NCI-H1436 (cell line): ENCODE measurements around the gene APP.

ENCODE experiments used
- DNase-seq: peaks from one replicate; lab custom pipeline; 2025; lab: John Stamatoyannopoulos, UW

APP gene

DNA sequence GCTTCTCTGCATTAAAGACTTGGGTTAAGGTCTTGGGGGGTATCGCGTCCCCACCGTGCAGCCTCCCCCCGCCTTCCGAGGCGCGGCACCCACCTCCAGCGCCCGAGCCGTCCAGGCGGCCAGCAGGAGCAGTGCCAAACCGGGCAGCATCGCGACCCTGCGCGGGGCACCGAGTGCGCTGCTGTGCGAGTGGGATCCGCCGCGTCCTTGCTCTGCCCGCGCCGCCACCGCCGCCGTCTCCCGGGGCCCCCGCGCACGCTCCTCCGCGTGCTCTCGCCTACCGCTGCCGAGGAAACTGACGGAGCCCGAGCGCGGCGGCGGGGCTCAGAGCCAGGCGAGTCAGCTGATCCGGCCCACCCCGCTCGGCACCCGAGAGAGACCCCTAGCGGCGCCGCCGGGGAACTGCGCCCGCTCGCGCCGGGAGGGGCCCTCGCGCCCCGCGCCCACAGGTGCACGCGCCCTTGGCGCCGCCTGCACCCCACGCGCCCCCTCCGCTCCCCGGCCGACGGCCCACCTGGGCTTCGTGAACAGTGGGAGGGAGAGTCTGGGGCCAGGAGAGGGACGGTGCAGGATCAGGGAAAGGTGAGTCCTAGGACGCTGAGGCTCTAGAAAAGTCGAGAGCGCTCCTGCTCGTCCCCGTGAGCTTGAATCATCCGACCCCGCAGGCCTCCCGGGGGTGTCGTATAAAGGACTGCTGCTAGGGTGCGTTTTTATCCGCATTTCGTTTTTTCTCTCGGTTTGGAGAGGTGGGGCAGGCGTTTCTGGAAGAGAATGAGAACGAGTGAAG is at the start of gene APP:
TSS of gene APP (minus strand) at position 300 of the 787 bp plus-strand sequence. CDS start at position 150, 150 bp downstream.
- DNase-seq: peak; percentile 69

GRCh38 chr21:26212220-26212619 is 41.6 kb upstream of the APP start:
- DNase-seq: no peak

DNA sequence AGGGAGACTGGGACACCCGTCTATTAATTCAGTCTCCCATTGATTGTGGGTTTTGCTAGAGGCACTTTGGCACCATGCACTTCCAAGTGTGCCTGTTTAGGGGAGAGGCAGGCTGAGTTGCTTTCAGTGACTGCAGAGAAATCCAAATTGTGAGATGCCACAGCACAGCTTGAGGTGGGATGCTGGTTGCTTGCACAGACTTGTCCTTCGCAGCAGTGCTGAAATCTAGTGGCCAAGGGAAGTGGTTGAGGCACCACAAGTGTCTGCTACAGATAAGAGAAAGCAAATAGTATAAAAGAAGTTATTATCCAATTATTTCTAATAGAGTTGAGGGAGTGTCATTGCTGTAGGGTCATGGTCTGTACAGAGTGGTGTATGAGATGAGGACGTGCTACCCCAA is 40.0 kb upstream of the APP start:
- DNase-seq: no peak

DNA sequence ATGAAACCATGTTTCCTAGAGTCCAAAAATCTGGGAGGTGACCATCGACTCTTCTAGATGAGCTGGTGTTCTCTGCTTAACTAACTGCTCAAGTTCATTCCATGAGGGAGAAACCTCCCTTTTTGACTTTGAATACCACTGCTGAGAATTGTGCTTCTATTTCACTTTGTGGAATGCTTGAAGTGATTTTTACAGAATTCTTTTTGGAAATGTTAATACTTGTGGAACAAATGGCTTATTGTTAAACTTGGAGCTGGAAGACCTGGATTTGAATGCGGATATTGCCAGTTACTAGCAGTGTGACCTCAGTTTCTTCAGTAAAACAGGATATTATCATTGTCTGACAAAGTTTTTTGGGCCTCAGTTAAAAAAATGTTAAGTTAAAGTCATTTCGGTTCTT is 36.5 kb upstream of the APP start:
- DNase-seq: no peak

GRCh38 chr21:26199456-26199855 is 28.9 kb upstream of the APP start:
- no peak for DNase-seq

DNA sequence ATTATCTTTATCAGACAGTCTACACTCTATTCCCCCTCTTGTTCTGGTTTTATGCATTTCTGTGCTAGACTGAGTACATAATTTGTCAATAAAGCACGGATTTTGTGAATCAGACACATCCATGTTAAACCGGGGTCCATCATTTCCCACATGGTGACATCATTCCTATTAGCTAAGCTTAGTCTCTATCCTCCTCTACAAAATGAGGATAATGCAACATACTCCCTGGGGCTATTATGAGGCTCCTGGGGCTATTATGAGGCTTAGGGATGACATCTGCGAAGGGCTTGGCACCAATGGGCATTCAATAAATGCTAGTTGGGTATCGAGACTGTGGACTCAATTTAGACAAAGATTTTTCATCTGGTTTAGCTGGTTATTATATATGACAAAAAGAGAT is 25.1 kb upstream of the APP start:
- DNase-seq: no peak

GRCh38 chr21:26194811-26195251 is 24.3 kb upstream of the APP start:
- DNase-seq: no peak

- DNase-seq: no peak
Observed at GRCh38 chr21:26194326-26194725, 23.8 kb upstream of the APP start.

DNA sequence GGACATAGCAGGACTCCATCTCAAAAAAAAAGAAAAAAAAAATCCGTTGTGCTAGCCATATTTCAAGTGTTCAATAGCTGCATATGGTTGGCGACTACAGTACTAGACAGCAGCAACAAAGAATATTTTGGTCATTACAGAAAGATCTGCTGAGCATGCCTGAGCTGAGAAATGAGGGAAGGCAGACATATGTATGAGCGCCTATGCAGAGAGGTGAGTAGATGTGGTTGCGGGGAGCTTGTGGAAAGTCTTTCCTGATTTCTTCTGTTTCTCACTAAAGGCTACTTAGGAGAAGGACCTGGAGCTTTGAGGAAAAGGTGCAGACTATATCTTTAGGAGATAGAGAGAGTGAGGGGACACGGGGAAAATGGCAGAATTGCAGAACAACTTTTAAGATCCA is 21.0 kb upstream of the APP start:
- DNase-seq: no peak

DNA sequence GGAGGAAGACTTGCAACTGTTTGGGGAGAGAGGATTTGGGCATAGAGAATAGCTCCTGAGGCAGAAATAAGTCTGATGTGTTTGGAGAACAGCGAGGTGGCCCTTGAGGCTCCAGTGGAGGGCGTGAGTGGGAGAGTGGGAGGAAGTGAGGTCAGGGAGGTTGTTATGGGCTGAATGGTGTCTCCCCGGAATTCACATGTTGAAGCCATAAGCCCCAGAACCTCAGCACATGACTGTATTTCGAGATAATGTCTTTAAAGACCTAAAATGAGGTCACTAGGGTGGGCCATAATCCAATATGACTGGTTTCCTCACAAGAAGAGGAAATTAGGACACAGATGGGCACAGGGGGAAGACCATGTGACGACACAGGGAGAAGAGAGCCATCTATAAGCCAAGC is 17.9 kb upstream of the APP start:
- DNase-seq: no peak

DNA sequence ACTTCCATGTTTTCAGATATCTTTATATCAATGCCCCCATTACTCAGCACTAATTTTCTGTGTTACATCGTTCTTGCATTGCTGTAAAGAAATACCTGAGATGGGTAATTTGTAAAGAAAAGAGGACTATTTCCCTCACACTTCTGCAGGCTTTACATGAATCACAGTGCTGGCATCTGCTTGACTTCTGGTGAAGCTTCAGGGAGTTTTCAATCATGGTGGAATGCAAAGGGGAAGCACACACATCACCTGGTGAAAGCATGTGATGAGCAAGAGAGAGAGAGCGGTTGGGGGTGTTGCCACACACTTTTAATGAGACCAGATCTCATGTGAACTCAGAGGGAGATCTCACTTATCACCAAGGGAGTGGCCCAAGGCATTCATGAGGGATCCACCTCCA is 14.9 kb upstream of the APP start:
- DNase-seq: no peak

DNA sequence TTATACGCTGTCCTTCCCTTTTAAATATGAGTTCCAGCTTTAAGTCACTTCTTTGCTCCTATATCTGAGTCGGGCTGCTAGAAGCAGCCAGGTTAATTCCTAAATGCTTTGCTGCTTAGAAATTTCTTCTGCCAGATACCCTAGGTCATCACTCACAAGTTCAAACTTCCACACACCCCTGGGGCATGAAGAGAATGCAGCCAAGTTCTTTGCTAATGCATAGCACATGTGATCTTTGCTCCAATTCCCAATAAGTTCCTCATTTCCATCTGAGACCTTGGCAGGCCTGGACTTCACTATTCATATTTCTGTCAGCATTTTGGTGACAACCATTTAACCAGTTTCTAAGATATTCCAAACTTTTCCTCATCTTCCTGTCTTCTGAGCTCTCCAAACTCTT is 14.5 kb upstream of the APP start:
- no peak for DNase-seq

GRCh38 chr21:26179501-26179900 is 8.9 kb upstream of the APP start:
- DNase-seq: no peak

GRCh38 chr21:26177746-26178426 is 7.3 kb upstream of the APP start:
- DNase-seq: no peak

DNA sequence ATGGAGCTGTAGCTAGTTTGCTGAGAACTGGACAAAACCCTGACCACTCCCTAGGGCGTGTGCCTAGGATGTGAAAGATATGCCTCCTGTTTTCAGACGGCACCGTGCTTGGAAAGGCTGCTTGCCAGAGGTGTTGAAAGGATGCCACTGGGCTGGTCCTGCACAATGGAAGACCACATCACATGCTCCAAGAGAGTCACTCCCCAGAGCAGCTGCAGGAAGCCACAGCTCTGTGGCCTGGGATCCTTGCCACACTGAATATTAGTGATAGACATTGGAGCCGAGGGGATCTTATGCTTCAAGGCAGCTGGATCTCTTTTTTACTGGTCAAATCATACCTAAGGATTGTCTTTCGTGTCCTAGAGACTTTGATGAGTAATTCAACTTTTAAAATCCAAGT is 6.6 kb upstream of the APP start:
- no peak for DNase-seq

GRCh38 chr21:26171258-26172100 is 909 bp upstream of the APP start:
- DNase-seq: peak; percentile 41

DNA sequence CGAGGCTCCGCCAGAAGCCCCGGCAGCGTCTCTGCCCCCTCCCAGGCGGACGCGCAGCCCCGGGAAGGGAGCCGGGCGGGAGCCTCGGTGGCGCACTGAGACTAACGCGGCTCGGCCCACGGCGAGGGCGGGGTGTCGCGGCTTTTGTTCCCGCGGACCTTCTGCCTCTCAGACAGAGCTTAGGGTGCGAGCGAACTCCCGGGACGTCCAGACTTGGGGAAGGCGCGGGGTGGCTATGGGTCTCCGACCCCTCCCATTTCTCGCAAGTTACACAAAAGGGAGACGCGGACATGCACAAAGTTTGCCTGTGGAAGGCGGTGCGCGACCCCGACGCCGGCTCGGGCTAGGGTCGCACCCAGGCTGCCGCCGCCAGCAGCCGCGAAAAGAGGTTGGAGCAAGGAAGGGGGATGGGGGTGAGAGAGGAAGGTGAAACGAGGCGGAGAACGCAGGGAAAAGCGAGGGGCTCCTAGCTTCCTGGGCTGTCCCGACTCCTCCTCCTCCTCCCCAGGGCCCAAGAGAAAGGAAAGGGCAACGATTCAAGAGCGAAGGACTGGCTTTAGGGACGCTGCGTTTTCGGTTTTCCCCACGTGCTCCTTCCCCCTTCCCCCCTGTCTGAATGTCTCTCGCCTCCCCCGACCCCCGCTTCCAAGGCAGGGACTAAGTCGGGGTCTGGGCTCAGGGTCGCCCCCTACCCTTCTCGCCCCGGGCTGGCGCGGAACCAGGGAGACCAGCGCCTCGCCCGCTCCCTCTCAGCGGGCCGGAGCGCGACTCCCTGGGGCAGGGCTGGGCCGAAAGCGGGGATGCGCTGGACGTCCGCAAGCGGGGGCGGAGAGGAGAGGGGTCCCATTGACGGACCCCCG is 729 bp downstream of the APP start:
- DNase-seq: peak; percentile 26

GRCh38 chr21:26169061-26169610 is 1.4 kb downstream of the APP start:
- peak; percentile 53 for DNase-seq

DNA sequence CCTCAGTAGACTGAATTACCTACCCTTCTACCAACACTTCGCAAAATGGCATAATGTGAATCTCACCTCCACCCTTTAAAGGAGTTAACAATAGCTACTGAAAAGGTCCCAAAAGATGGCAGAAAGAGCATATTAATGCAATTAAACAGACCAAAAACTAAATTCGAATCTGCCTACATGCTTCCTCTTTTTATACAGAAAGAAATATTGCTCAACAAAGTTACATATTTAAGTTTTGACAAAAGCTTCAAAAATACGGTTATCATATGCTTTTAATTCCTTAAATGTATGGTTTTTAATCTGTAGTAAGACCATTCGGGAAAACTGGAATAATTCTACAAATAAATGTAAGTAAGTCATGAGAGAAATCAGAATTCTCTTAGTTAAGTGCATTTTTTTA is 2.2 kb downstream of the APP start:
- no peak for DNase-seq

GRCh38 chr21:26167593-26167992 is 3.0 kb downstream of the APP start:
- no peak for DNase-seq

DNA sequence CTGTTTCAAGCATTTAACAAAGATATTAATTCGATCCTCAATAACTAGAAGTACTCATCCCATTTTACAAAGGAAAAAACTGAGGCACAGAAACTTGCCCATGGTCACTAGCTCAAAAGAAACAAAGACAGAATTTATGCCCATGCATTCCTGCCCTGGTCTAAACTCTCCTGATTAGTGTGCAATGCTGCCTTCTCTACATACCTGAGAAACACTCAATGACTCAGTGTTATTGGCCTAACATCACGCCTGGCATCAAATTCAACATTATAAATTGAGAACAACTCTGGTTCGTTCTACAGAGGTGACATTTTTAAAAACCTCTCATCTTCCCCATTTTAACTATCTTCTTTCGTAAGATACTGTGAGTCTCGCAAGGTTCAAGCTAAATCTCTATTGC is 5.2 kb downstream of the APP start:
- no peak for DNase-seq
